GM21717 (cell line): Measurements from ENCODE around the gene FTCD.
"Not testable (repeated sequence)": the region's sequence is repeated elsewhere in the genome, so short reads cannot be mapped to it uniquely, and the experiment has no call there.

Source experiments
- ATAC-seq: cut with Tn5 transposase; IDR thresholded peaks from one replicate; pipeline ENCODE4 v1.9.1; 2021; ENCODE audit warnings: mild to moderate bottlenecking, moderate library complexity; ENCODE audit not compliant: unreplicated experiment

FTCD gene

GRCh38 chr21:46141767-46142581 is 13.4 kb downstream of the FTCD start:
- no peak for ATAC-seq

GRCh38 chr21:46140352-46141003 is 14.9 kb downstream of the FTCD start:
- not testable (repeated sequence) for ATAC-seq

- no peak for ATAC-seq
These were observed 15.7 kb downstream of the FTCD start for GRCh38 chr21:46139686-46140085.

- ATAC-seq, result no peak
These were observed 16.9 kb downstream of the FTCD start for GRCh38 chr21:46138383-46138970.

GRCh38 chr21:46137908-46138307 is 17.5 kb downstream of the FTCD start:
- no peak for ATAC-seq

- ATAC-seq, result no peak
These were observed 18.5 kb downstream of the FTCD start for GRCh38 chr21:46136739-46137349.

- no peak for ATAC-seq
These were observed 19.5 kb downstream of the FTCD start for GRCh38 chr21:46135782-46136395.

- no peak for ATAC-seq
These were observed 23.3 kb downstream of the FTCD start for GRCh38 chr21:46131838-46132651.

GRCh38 chr21:46131588-46131837 is 23.9 kb downstream of the FTCD start:
- ATAC-seq, result no peak

- no peak for ATAC-seq
These were observed 24.4 kb downstream of the FTCD start for GRCh38 chr21:46130831-46131587.

- no peak for ATAC-seq
These were observed 25.3 kb downstream of the FTCD start for GRCh38 chr21:46129846-46130651.

GRCh38 chr21:46128933-46129571 is 26.3 kb downstream of the FTCD start:
- no peak for ATAC-seq

- ATAC-seq, result no peak
These were observed 27.1 kb downstream of the FTCD start for GRCh38 chr21:46128106-46128932.

GRCh38 chr21:46127239-46128105 is 27.9 kb downstream of the FTCD start:
- no peak for ATAC-seq

- ATAC-seq, result no peak
These were observed 28.8 kb downstream of the FTCD start for GRCh38 chr21:46126309-46127238.

GRCh38 chr21:46125846-46126301 is 29.5 kb downstream of the FTCD start:
- ATAC-seq, result no peak
